ENCODE results near the gene DNM3.

DNM3 gene

DNA sequence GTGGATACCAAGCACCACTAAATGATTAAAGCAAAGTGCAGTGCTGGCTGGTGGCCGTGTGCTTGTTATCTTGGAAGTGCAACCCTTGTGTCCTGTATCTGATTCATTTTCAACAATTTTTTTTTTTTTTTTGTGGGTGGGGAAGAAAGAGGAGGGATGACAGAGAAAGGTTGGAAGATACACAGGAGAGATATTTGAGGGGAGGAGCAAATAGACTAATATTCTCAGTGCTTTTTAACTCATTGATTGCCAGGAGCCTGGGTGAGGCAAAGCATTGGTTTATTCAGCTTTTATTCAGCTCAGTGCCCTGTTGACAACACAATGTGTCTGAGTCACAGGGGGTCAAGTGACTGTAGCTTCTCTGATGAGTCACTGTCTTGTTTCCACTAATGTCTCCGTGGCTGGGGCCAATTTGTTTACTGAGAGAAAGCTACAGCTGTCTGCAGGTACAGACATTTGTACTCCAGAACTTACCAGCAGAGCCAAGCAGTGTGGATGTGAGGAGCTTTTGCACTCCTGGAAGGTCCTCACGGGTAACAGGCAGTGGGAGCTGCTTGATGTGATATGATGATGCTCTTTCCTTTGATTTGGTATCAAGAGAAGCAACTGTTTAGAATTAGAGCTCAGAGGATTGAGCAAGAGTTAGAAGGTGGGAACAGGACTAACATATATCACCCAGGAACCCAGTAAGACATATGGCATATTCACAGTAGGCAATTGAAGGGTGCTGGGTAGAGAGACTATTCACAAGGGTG lies 23.6 kb upstream of the DNM3 start:
- peak in 1 of 2 donors; percentile 30 for DNase-seq (ENCODE audit: low read depth in 2 of 2)

DNA sequence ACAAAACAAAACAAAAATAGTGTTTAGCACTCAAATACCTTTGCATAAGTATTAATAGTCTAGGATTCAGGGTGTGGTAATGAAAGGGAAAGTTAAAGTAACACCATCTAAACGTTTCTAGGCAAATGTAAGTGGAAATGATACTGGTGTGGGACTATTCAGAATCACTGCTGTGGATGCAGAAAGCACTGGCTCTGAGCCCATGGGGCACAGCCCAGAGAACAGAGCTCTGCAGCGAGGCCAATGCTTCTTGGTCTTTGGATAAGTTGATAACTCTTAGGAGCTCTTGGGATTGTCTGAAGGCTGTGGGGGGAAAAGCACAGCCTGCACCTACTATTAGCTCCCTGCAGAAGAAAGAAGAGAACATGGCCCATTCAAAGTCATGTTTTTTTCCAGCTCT lies 21.4 kb upstream of the DNM3 start:
- no peak for DNase-seq (ENCODE audit: low read depth in 2 of 2)

DNA sequence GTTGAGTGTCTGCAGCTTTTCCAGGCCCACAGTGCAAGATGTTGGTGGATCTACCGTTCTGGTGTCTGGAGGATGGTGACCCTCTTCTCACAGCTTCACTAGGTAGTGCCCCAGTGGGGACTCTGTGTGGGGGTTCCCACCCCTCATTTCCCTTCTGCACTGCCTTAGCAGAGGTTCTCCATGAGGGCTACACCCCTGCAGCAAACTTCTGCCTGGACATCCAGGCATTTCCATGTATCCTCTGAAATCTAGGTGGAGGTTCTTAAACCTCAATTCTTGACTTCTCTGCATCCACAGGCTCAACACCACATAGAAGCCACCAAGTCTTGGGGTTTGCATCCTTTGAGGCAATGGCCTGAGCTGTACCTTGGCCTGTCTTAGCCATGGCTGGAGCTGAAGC lies 14.3 kb upstream of the DNM3 start:
- no peak for DNase-seq (ENCODE audit: low read depth in 2 of 2)

DNA sequence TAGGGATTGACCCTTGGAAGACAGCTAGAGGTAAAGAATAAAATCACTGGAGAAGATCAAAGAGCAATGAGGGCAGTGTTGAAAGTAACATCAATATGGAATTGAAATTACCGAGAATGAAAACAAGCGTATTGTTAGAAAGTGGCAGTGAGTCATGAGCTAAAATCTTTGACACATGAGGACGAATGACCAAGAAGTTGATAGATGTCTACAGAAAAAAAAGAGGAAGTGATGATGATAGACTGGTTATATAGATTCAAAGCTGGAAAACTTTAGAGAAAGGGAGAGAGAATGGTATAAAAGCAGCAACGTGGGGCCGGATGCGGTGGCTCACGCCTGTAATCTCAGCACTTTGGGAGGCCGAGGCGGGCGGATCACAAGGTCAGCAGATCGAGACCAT lies 12.5 kb upstream of the DNM3 start:
- DNase-seq (ENCODE audit: low read depth in 2 of 2), result no peak

DNA sequence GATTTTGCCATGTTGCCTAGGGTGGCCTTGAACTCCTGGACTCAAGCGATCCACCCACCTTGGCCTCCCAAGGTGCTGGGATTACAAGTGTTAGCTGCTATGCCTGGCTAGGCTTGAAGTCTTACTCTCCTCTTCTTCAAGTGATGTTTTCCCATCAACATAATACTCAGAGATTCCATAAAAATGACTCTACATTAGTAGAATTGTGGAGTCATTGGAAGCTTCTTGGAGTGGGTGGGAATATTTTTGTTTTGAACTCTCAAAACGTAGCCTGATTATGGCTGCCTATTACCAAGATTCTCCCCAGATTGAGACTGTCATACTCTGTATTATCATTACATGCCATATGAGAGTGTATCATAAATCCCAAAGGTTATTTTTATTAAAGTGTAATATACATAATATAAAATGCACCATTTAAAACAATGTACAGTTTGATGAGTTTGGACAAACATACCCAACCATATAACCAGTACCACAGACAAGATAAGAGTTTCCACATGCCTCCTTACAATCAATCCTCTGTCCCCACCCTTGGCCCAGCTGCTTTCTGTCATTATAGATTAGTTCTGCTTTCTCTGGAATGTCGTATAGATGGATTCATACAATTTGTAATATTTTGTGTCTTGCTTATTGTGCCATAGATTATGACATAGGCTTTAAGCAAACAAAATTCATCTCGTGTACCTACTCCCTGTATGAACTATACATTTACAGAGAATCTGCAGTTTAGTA lies 8.0 kb upstream of the DNM3 start:
- DNase-seq (ENCODE audit: low read depth in 2 of 2), result no peak

DNA sequence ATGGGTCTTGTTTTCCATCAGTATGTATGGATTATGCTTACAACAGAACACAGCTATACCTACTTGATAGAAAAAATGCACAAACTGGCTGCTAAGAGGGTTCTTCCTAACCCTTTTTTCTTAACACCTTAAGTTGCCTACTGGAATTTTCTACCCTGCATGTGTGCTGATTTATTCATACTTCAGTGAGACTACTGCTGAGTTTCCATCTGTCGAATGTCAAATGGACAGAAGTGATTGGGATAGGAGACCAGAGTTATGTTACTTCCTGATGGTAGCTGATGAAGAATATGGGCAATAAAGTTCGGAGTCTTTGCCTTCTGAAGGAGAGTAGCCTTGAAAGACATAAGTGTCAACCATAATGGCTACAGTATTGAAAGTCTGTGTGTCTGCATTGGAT lies 6.5 kb upstream of the DNM3 start:
- DNase-seq (ENCODE audit: low read depth in 2 of 2), result no peak

DNA sequence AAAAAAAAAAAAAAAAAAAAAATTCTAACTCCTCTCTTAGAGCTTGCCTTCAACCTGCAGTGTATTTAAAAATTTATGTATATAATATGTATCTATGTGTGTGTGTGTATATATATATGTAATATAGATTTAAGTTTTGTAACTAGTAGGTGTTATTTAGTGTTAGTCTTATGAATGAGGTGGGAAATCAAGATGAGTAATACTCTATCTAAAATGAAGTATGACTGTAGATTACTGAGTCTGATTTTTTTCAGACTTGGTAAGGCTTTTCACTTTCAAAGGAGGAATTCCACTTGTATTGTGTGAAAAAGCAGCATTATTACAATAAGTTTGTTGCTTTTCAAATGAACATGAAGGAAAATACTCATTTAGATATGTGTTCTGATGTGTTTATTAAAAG lies 5.4 kb upstream of the DNM3 start:
- DNase-seq (ENCODE audit: low read depth in 2 of 2), result no peak

DNA sequence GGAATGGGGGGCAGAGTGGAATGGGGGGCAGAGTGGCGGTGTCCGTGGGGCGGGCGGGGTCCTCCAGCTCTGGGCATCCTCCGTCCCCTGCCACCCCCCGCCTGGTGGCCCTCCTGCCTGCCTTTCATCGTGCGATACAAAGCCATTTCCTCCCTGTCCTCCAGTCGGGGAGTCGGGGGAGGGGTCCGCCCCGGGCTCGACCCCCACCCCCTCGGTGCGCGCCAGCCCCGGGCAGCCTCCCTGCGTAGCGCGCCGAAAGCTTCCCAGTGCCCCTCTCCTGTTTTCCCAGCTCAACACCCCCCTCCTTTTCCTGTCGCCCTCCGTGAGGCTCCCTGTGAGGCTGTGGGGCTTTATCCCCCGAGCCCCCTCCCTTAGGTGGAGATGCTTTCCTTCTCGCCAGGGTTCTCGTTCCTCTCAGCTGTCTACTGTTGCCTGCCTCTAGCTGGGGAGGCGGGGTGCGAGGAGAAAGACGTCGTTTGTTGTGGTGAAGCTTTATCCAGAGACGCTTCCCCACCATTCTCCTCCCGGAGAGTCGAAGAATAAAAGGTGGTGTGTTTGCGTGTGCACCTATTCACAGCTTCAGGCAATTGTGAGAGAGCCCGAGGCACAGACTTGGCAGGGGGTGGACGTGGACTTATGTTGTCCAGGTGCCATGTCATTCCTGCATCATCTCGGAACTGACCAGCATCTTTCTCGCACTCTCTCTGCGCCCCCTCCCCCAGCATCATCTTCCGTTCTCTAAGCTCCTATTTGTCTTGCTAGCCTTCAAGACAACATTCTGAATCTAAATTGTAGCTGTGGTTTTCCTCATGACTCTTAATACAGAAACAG lies 848 bp downstream of the DNM3 start:
- DNase-seq (ENCODE audit: low read depth in 2 of 2), result no peak

DNA sequence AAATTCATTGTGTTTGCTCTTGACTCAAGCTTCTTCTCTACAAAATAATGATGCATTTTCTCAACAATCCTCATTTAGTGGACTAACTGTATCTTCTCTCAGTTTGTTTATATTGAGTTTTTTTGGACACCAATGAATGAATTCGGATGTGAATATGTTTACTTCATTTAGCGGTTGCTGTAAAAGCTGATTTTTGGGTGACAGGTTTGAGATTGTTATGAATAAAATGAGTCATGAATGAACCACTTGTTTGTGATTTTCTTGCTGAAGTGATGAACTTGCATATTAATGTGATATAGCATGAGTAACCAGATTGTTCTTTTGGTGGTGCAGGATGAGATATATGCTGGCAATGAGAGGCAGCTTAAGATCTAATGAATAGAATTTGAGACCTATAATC lies 3.1 kb downstream of the DNM3 start:
- no peak for DNase-seq (ENCODE audit: low read depth in 2 of 2)

DNA sequence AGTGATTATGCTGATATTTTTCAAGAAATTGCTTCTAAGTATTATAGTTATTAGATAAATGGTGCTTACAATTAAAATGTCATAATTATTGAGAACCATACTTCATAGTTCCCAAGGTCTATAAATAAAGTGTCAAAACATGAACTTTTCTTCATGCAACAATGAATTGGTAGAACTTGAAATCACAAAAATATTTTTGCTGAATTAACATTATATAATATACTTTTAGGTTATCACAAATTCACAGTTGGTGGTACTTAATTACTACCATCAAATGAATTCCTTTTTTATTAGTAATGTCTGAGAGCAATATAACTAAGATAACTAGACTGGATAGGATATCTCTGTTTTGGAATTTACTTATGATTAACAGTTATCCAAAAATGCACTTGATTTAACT lies 4.7 kb downstream of the DNM3 start:
- DNase-seq (ENCODE audit: low read depth in 2 of 2), result no peak

DNA sequence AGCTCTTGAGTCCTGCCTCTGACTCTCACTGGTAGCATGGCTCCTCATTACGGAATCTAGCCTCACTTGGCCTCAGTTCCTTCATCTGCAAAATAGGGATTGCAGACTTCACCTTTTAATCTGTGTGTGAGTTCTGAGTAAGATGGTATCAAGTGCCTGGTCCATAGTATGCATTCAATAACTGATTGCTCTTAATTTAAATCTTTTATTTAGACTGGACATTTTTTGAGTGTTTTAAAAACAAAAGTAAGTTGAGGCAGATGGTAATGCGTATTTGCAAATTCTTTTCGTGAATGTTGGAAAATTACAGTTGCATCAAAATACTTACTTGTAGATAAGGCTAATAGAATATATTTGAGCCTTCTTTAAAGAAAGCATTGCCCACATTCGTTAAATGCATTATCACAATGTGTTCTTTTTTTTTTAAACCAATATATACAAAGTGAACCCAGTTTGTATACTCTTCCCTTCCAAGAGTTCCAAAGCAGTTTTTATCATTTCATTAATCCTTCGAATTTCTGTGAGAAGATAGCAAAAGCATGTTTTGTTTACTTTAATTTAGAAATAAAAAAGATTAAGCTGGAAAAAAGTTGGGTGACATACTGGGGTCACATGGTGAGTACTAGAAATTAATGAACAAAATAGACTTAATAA lies 8.1 kb downstream of the DNM3 start:
- DNase-seq (ENCODE audit: low read depth in 2 of 2), result no peak

DNA sequence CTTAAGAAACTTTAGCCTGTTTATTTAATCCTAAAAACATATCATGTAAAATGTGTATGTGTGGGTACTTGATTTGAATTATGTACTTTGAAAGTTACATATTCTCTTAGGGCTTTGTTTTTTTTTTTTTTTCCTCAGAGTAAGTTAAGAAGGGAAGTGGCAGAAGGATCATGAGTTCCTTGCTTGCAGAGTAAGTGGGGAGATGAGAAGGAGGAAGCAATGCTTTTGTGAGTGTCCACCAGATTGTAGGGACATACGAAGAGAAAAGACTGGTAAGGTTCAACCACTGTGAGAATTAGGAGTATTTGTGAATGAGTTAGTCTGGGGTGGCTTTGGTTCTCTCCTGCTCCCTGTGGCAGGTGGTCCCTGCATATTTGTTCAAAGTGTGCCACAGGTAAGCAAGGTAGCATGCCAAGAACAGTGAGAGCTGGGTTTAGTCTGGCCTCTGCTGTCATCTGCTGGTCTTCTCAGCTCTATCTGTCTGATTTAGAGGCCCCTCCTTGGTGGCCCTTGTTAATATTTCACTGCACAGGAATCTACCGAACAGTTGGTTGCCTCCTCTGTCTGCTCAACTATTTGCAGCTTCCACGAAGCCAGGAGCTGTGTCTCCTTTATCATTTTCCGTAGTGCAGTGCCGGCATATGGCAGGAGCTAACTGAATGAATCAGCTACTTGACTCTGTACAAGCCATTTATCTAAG lies 9.5 kb downstream of the DNM3 start:
- DNase-seq (ENCODE audit: low read depth in 2 of 2), result no peak

DNA sequence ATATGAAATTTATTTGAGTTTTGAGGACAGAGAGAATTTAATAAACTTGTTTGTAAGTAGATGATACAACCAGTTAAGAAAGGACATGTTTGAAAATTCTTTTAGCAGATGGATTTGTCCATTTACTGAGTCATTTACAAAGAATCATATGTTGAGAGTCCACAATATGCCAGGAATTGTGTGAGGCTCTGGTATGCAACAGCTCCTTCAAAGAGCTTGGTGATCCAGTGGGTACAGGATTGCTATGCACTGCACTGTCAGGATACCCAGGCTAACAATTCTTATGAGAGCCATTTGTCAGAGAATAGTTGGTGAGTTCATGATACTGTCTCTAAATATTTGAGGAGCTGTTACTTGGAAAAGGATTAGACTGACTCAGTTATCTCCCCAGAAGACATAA lies 11.0 kb downstream of the DNM3 start:
- no peak for DNase-seq (ENCODE audit: low read depth in 2 of 2)

DNA sequence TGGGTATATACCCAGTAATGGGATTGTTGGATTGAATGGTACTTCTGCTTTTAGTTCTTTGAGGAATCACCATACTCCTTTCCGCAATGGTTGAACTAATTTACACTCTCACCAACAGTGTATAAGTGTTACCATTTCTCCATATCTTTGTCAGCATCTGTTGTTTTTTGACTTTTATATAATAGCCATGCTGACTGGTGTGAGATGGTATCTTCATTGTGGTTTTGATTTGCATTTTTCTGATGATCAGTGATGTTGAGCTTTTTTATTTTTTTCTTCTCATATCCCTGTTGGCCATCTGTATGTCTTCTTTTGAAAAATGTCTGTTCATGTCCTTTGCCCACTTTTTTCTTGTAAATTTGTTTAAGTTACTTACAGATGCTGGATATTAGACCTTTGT lies 14.1 kb downstream of the DNM3 start:
- no peak for DNase-seq (ENCODE audit: low read depth in 2 of 2)

DNA sequence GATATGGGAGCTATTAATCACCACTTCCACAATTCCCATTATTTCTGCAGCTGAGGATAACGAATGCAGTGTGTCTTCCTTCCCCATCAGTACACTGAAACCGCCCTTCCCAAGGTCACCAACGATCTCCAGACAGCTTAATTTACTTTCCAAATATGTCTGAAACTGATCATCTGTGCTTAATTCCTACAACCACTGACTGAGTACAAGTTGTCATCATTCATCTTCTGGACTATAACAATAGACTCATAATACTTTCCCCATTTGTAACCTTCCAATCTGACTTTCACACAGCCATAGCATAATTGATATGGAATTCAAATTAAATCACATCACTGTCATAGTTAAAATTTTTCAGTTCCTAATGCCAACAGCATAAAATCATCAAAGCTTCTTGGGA lies 17.4 kb downstream of the DNM3 start:
- no peak for DNase-seq (ENCODE audit: low read depth in 2 of 2)

DNA sequence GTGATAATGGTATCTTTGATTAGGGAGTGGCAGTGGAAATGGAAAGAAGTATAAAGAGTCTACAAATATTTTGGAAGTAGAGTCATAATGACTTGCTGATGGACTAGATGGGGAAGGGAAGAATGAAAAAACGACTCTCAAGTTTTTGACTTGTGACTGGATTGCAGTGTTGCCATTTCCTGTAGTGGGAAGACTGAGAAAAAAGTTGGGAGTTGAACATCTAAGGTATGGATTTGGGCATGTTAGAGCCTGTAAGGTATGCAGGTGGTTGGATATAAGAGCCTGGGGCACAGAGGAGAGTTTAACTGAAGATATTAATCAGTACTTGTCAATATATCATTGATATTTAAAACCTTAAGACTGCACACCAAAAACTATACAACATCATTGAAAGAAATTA lies 19.4 kb downstream of the DNM3 start:
- DNase-seq (ENCODE audit: low read depth in 2 of 2), result no peak

DNA sequence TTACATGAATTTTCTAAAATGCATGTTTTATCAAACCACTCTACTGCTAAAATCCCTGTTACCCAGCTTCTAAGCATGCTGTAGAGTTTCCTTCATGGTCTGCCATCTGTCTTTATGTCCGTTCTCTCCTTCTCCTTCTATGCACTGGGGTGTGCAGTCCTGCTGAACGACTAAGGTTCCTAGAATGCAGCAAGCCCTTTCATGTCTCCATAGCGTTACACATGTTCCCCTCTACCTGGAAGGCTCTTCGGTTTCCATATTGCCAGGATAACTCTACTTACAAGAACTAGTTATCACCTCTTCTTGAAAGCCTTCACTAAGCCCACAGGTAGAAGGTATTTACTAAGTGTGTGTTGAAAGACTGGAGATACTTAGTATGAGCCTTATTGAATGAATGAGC lies 22.2 kb downstream of the DNM3 start:
- no peak for DNase-seq (ENCODE audit: low read depth in 2 of 2)

DNA sequence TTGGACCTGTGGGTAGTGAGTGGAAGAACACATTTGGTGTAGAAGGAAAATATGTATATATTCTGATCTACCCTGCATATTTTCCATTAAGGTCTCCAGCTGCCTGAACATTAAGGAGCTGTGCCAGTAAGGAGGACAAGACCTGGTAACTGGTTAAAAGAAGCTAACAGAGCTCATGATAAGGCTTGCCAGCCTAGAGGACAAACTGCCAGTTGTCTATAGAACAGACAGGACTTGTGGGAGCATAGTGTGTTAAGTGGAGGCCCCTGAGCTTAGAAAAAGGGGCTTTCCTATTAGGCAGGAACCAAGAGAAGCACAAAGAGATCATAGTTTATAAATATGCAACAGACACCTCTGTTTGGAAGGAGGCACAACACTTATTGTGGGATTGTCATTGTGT lies 23.0 kb downstream of the DNM3 start:
- DNase-seq (ENCODE audit: low read depth in 2 of 2), result no peak

DNA sequence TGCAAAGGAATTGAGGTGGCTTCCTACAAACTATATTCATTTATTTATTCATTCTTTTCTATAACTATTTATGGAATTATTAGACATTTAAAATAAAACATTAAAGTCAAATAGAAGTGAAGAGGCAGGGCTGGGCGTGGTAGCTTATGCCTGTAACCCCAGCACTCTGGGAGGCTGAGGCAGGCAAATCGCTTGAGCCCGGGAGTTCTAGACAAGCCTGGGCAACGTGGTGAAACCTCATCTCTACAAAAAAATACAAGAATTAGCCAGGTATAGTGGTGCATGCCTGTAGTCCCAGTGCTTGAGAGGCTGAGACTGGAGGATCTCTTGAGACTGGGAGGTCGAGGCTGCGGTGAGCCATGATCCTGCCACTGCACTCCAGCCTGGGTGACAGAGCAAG lies 23.8 kb downstream of the DNM3 start:
- no peak for DNase-seq (ENCODE audit: low read depth in 2 of 2)

DNA sequence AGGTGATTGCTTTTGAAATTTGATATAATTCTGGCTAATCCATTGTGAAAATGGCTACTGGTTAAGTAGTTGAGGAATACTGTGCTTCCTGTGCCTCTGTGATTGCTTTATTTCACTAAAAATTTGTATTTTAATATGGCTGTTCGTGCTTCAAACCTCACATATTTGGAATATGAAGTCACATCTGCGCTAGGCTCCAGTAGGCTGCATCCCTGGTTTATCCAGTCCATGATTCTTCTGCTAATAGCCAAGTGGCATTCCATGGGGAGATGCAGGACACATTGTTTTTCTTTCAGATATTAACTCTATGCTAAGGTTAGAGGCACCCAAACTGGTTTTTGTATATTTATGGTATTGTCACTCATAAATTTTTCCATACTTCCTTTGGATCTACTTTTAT lies 25.9 kb downstream of the DNM3 start:
- DNase-seq (ENCODE audit: low read depth in 2 of 2), result no peak

DNA sequence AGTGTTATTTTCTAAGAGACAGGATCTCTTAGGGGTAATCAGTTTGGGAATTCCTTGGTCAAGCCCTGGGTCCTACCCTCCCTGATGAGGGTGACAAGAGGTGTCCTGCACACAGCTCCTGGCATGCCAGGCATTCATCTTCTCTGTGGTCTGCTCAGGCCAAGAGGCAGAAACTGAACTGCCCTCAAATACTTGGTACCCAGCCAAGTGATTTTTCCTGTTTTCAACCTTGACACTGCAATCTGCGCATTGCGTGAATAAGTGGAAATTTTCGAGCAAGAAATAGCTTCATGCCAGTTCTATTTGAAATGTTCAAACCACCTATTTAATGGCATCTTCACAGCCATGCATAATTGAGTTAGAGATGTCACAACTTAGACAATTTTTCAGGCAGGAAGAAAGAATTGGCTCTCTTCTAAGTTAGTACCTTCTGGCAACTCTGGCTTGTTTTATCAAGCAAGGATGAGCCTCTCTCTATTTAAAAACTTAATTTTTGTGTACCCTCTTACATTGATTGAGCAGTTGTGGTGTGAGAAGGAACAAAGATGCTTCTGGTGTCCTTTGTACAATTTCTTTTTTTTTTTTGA lies 27.0 kb downstream of the DNM3 start:
- DNase-seq (ENCODE audit: low read depth in 2 of 2), result no peak

All from stimulated activated CD8-positive, alpha-beta memory T cell treated with anti-CD3 and anti-CD28 coated beads, Interleukin-15, amount 100 ng/mL, for 48 hours (primary cell).